HG02763 (cell line): ENCODE measurements around the gene URAD.

Experiments
- ATAC-seq: cut with Tn5 transposase; IDR thresholded peaks from one replicate; pipeline ENCODE4 v1.9.1; 2021; ENCODE audit warnings: mild to moderate bottlenecking, moderate library complexity; ENCODE audit not compliant: unreplicated experiment

Gene URAD

DNA sequence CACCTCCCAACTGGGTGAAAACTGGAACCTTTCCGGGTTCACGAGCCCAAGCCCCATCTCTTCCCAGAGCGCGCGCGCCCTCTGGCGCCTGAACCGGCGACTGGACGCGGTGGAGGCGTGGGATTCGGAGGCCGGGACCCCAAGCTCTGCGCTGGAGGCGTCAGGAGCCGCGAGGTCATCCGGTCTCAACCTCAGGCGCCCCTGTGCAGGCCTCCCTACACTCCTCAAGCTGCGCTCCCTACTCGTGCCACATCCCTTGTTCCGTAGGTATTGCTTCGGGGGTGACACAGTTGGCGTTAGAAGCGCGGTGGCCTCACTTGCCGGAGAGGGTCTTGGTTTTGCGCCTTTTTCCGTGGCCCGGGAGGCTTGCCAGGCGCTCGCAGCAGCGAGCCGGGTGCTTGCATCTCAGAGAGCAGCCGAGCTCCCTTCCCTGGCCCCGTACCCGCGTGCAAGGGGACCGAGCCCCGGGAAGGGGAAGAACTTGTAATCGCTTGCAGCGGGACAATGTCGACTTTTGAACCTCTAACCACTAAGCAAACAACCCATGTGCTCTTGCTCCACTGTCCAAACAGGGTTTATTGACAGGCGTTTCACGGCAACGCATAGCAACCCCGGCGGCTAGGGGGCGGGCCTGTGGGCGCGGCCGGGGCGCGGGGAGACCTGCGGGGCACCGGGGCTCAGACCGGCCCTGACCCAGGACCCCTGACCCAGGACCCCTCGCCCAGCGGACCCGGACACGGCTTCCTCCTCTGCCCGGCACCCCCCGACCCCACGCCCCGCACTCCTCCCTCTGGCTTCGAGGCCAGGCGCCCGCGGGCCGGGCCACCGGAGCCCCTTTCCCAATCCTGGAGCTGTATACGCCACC, 27.9 kb downstream of the URAD start:
- ATAC-seq = no peak

GRCh38 chr13:27959976-27960361, 28.5 kb downstream of the URAD start:
- no peak for ATAC-seq

DNA sequence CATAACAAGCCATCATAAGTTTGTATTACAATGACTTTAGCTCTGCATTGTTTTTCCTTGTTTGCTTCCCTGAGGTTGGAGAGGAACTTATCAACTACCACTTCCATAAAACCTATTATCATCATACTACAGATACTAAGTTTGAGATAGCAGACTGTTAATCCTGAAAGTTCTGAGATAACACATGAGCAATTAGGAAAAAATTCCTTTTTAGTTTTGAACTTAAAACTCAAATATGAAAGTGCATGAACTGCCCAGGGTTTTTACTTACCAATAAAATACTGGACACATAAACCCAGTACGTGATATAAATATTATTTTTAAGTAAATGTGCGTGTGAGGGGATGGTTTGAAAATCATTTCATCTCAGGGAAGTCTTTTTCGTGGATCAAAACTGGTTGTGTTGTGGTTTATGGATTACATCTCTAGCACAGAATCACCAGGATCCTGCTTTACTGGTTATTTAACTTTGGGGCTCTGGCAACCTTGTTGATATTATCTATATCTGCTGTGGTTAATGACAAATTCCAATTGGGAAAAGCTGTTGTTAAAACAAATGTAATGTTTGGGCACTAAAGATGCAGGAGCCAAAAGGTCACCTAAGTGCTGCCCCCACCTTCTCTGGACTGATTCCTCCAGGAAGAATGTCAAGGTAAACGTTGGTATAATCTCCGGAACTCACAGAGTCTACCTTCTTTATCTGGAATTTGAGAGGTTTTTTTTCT, 31.8 kb downstream of the URAD start:
- ATAC-seq = no peak

DNA sequence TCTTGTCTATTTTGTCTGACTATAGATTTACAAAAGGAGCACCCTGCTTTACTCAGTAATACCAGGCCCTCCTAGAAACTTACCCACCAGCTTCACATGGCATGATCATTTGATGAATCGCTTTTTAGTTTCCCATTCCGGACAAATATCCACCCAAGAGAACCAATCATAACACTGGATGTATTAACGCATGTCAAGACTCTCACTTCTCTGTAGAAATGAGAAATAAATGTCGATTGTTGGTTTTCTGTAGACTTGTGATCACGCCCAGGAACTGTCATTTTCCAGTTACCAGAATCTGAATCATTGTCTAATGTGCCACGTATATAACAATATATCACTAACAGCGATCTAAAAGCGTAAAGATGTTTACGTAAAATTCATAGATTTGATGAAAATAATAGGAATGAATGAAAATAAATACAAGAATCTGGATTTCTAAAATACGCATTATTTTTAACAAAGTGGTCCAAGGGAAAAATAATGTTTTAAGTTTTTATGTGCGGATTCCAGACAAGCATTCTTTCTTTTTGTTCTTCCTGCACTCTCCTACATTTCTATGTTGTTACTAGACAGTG, 33.4 kb downstream of the URAD start:
- no peak for ATAC-seq

DNA sequence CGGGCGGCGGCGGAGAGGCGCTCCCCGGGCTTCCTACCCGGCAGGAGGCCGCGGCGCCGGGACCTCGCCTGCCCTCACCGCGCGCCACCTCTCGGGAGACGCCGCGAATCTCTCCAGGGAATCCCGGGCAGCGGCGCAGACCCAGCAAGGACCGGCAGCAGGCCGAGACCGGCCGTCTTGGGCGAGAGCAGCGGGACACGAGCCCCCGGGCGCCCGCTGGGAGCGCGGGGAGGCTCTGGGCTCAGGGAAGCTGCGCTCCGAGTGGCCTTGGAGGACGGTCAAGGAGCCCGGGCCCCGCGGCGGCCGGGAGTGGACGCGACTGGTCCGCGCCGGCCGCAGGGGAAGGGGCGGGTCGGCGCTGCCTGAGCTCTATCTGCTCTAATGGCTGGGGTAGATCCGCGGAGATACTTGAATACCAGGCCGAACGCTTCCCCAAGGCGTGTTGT, 34.1 kb downstream of the URAD start:
- peak; percentile 30 for ATAC-seq

DNA sequence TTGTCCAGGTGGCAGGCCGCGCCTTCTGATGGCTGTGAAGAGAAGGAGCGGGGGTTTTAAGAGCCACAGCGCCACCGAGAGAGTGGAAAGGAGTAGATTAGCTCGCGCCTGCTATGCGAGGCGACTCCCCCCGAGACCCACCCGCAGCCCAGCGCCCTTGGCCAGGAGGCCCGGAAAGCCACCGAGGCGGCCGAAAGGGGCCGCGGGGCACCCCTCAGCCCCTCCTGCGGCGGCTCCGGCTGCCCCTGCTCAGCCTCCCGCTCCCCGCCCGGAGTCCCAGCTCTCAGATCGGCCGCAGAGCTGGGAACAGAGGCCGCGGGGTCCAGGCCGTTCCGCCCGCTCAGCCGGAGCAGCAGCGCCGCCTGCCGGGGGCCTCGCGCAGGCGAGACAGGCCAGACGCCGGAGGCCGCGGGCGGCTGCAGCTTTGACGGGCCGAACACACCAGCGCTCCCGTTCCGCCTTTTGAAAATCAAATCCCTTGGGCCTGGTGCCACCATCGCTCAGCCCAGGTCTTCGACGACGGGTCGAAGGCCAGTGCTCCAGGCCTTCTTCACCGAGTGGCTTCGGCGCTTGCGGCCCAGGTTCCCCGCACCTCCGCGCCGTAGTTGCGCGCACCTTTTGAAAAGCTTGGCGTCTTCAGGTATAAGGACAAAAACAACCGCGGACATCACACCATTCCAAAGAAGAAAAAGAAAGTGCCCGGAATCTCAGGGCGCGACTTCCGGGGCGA, 34.7 kb downstream of the URAD start:
- ATAC-seq = peak; percentile 80

- peak; percentile 12 for ATAC-seq
Observed at GRCh38 chr13:27952876-27953675, 35.4 kb downstream of the URAD start.

DNA sequence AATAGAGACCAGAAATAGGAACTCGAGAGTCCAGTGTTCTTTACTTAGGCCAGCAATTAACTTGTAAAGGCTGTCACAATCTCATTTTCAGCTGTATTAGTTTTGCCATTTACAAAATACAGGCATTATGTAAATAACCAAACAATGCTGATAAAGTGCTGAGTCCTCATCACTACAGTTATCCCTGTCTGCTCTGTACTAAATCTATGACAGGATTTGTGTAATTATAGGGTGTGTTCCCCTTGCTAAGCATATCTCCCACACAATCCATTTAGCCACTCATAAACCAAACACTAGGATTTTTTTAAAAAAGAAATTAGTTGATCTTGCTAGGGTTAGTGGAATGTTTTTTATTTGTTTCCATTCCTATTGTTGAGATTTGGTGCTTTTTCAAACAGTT, 45.5 kb downstream of the URAD start:
- ATAC-seq = no peak

DNA sequence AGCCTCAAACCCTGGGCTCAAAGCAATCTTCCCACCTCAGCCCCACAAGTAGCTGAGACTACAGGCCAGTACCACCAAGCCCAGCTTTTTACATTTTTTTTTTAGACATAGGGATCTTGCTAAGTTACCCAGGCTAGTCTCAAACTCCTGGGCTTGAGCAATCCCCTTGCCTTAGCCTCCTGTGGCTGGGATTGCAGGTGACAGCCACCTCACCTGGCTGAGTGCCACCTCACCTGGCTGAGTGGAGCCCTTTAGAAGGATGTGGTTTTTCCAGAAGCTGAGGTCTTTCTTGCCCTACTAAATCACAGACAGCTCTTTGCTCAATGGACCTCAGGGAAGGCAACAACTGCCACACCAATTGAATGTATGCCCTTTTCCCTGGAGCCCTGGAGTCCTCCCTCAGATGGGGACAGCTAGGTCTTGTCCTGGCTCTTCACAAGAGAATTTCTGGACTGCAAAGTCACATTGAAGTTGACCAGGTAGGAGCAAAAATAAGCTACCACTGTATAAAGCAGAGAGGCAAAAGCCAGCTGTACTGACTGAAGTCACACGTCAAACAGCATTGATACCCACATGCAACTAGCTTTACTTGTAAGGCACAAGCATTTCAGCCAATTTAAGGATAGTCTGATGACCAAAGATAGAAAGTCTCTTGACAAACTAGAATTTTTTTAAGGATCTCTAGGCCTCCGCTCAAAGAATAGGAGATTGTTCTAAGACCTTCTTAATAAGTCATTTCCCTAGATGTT, 54.7 kb downstream of the URAD start:
- ATAC-seq = no peak

DNA sequence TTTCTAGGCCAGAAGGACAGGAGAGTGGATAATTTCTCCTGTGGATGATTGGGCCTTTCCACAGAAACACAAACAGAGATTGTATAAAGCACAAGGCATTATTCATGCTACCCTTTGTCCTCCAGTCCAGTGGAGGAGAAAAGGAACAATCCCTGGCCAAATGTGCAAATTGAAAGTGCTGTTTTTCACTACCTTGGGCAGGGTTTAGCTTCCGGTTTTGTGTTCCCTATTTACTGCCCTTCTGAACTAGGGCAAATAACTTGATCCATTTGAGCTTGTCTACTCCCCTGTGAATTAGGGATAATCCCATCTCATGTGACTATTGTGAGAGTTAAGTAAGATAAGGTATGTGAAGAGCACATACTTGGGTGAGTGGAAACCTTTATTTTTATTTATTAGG, 55.4 kb downstream of the URAD start:
- no peak for ATAC-seq

DNA sequence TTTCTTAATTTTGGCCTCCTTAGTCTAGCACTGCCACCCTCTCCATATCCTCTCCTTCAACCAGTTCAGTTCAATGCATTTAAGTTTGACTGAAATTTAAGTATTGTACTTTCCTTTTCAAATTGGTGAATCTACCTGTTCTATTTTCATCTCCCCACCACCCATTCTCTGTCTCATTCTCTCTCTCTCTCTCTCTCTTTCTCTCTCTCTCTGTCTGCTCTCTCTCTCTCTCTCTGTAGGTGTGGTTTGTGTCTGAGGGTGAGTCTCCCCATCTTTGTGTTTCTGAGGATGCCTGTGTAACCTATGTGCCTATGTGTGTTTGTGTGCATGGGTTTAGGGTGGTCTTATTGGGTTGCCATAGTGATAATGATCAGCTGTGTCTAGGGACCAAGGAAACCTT, 58.6 kb downstream of the URAD start:
- ATAC-seq = no peak

- ATAC-seq = no peak
Observed at GRCh38 chr13:27928805-27929753, 59.4 kb downstream of the URAD start.

GRCh38 chr13:27928353-27928804, 60.1 kb downstream of the URAD start:
- no peak for ATAC-seq
